ENCODE data around the gene FKBP14.

The FKBP14 gene

DNA sequence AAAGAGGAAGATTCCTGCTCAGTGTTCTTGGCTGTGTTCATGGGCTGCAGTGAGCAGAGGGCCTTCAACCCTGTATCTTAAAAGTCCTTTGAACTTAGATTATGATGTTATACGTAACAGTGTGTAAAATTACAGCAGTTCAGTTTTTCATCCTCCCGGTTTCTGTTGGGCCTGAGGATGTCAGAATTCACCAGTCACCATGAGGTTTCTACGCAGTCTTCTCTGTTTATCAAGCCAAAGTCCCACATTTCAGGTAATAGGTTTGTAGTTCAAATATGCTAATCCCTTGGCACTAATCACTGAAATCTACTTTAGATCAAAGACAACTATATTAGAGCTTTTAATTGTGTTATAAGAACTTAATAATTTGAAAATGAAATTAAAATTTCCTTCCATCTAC, 26.6 kb upstream of the FKBP14 start:
- CTCF ChIA-PET, result interaction anchor here (1.6 to 6.3 kb wide), 2 partner anchors 8 to 11 kb away, joined by 5 to 32 read pairs; no protein-coding TSS in a partner anchor
- H3K4me3 ChIP-seq (ENCODE audit: low read depth, low read length), result no peak overlapping the region
- POLR2A ChIA-PET, result no interaction called here
- DNase-seq (ENCODE audit: low read depth, low spot score), result no peak
- TF ChIP-seq CTCF (IDR thresholded peaks at IDR 0.05; ENCODE audit: insufficient read depth, low read length, missing control alignments), result no peak

GRCh38 chr7:30049173-30049572, 22.7 kb upstream of the FKBP14 start:
- TF ChIP-seq CTCF (IDR thresholded peaks at IDR 0.05; ENCODE audit: insufficient read depth, low read length, missing control alignments), result no peak
- POLR2A ChIA-PET, result no interaction called here
- no peak overlapping the region for H3K4me3 ChIP-seq (ENCODE audit: low read depth, low read length)
- CTCF ChIA-PET, result interaction anchor here (6.3 kb wide), 1 partner anchor 12 kb away, joined by 32 read pairs; no protein-coding TSS in a partner anchor
- no peak for DNase-seq (ENCODE audit: low read depth, low spot score)

DNA sequence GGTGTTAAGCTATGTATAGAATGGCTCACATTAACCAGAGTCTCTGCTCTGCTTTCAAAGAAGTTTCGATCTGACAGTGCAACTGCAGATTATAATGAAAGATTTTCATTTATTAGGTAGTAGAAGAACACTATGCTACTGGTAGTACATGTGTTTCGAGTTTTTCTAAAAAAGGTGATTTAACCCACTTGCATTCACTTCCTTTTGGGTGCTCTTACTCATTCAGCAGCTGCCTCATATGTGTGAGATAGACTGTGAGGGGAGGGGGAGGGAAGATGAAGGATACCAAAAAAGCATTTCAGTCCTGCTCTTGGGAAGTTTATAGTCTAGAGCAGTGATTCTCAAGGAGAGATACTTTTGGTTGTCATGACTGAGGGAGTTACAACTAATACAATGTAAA, 22.1 kb upstream of the FKBP14 start:
- DNase-seq (ENCODE audit: low read depth, low spot score), result no peak
- ChIA-PET POLR2A (no interaction called here), CTCF (interaction anchor here (1.0 to 6.3 kb wide), 2 partner anchors 11 to 13 kb away, joined by 6 to 32 read pairs; no protein-coding TSS in a partner anchor)
- no peak for TF ChIP-seq CTCF (IDR thresholded peaks at IDR 0.05; ENCODE audit: insufficient read depth, low read length, missing control alignments)
- H3K4me3 ChIP-seq (ENCODE audit: low read depth, low read length), result no peak overlapping the region

GRCh38 chr7:30047124-30047523, 20.6 kb upstream of the FKBP14 start:
- no peak for TF ChIP-seq CTCF (IDR thresholded peaks at IDR 0.05; ENCODE audit: insufficient read depth, low read length, missing control alignments)
- ChIA-PET POLR2A (interaction anchor here (0.6 kb wide), 1 partner anchor 23 kb away, joined by 4 read pairs; no protein-coding TSS in a partner anchor), CTCF (interaction anchor here (0.7 to 1.5 kb wide), 3 partner anchors 15 to 126 kb away, joined by 3 to 7 read pairs (median 3); no protein-coding TSS in a partner anchor)
- no peak overlapping the region for H3K4me3 ChIP-seq (ENCODE audit: low read depth, low read length)
- DNase-seq (ENCODE audit: low read depth, low spot score), result no peak

DNA sequence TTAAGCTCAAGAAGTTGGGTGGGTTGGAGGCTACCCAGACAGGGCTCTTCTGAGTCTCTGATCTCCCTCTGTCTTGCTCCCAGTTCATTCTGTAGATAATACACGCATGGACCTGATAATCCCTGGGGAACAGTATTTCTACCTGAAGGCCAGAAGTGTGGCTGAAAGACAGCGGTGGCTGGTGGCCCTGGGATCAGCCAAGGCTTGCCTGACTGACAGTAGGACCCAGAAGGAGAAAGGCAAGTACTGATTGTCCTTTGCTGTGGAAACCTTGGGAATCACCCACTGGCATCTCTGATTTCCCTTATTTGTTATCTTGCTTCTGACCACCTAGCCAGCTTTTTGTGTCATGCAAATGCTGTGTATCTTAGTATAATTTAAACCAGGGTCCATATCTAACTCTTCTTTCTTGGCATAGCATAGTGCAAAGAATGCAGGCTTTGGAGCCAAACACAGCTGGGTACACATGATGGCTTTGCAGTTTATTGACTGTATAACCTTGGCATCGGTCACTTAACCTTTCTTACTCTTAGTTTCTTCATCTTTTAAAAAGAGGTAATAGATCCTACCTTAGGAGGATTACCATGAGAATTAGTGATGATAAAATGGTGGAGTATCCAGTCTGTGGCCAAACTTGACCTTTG, 19.7 kb upstream of the FKBP14 start:
- CTCF ChIA-PET, result interaction anchor here (0.8 to 1.5 kb wide), 3 partner anchors 16 to 165 kb away, joined by 3 to 7 read pairs (median 3); no protein-coding TSS in a partner anchor
- TF ChIP-seq CTCF (IDR thresholded peaks at IDR 0.05; ENCODE audit: insufficient read depth, low read length, missing control alignments), result no peak
- no peak for DNase-seq (ENCODE audit: low read depth, low spot score)
- H3K4me3 ChIP-seq (ENCODE audit: low read depth, low read length), result no peak overlapping the region
- POLR2A ChIA-PET, result no interaction called here

DNA sequence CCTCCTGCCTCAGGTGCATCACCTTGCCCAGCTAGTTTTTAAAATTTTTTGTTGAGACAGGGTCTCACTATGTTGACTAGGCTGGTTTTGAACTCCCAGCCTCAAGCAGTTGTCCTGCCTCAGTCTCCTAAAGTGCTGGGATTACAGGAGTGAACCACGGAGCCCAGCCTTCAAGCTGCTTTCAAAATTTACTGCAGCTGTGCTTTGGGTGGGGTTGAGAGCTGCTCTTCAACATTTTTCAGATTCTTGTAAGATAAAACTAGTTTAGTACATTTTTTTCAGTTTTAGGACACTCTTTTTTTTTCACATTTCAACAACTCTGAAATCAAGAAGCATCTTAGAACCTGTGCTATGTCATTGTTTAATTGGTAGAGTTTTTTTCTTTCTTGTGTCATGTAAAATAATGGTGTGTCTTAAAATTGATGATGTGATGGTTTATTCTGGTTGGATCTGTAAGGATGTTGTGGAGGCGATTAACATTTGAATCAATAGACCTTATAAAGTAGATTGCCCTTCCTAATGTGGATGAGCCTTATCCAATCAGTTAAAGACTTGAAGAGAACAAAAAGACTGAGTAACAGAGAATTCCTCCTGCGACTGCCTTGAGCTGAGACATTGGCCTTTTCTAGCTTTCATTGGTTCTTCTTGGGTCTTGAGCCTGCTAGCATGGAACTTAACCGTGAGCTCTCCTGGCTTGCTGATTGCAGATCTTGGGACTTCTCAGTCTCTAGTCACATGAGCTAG, 15.2 kb upstream of the FKBP14 start:
- ChIA-PET CTCF (interaction anchor here (0.9 to 3.8 kb wide), 5 partner anchors 11 to 34 kb away, joined by 3 to 19 read pairs (median 4); no protein-coding TSS in a partner anchor), POLR2A (no interaction called here)
- DNase-seq (ENCODE audit: low read depth, low spot score), result no peak
- no peak for TF ChIP-seq CTCF (IDR thresholded peaks at IDR 0.05; ENCODE audit: insufficient read depth, low read length, missing control alignments)
- no peak overlapping the region for H3K4me3 ChIP-seq (ENCODE audit: low read depth, low read length)

Data from AG04449 (cell line).